Karpas-422 (cell line): ENCODE results near the gene SIM2. TPM values are rescaled to one million over a fixed set of nuclear protein-coding genes. Genes with fewer than 3 reads are reported as not detected.

Experiments used
- DNase-seq: peaks from one replicate; pipeline ENCODE4 v3.0.0-alpha.2; 2015
- H2AFZ ChIP-seq: fragments of 200-600 bp; sonication (generic); 2 replicates; pipeline ENCODE4 v1.6.1; 2014; ENCODE audit warnings: antibody characterized with exemption, low read length, mixed read lengths
- H3K27ac ChIP-seq: fragments of 200-600 bp; sonication (generic); 2 replicates; pipeline ENCODE4 v1.5.1; 2014; ENCODE audit warnings: mild to moderate bottlenecking, low read length, moderate library complexity
- H3K27me3 ChIP-seq: fragments of 200-600 bp; sonication (generic); 2 replicates; pipeline ENCODE4 v1.6.1; 2014; ENCODE audit warnings: low read length, mixed read lengths
- H3K36me3 ChIP-seq: fragments of 200-600 bp; sonication (generic); 2 replicates; pipeline ENCODE4 v1.6.1; 2014; ENCODE audit warnings: low read length, mixed read lengths; ENCODE audit not compliant: insufficient read depth
- H3K4me1 ChIP-seq: fragments of 200-600 bp; sonication (generic); 2 replicates; pipeline ENCODE4 v1.6.1; 2014; ENCODE audit warnings: mild to moderate bottlenecking, low read length, mixed read lengths
- H3K4me2 ChIP-seq: fragments of 200-600 bp; sonication (generic); 2 replicates; pipeline ENCODE4 v1.6.1; 2014; ENCODE audit warnings: low read length, low read depth, mild to moderate bottlenecking; ENCODE audit not compliant: poor library complexity, severe bottlenecking
- H3K4me3 ChIP-seq: fragments of 200-600 bp; sonication (generic); 2 replicates; pipeline ENCODE4 v1.5.1; 2014; ENCODE audit warnings: mild to moderate bottlenecking, antibody characterized with exemption, low read length, mixed read lengths
- H3K79me2 ChIP-seq: fragments of 200-600 bp; sonication (generic); 2 replicates; pipeline ENCODE4 v1.6.1; 2014; ENCODE audit warnings: mild to moderate bottlenecking, low read length, mixed read lengths
- H3K9ac ChIP-seq: fragments of 200-600 bp; sonication (generic); 2 replicates; pipeline ENCODE4 v1.6.0; 2014; ENCODE audit warnings: low read length
- H3K9me2 ChIP-seq: fragments of 200-600 bp; sonication (generic), shearing (Covaris generic); replicated peaks from 2 replicates; pipeline ENCODE4 v1.6.0; 2014; ENCODE audit warnings: mild to moderate bottlenecking, low read length, moderate library complexity; ENCODE audit not compliant: insufficient read depth
- H3K9me3 ChIP-seq: fragments of 300-700, 200-600 bp; sonication (generic); 2 replicates; pipeline ENCODE4 v1.6.1; 2014; ENCODE audit warnings: low read length, mixed read lengths
- H4K20me1 ChIP-seq: fragments of 200-600 bp; sonication (generic); 2 replicates; pipeline ENCODE4 v1.6.1; 2014; ENCODE audit warnings: mild to moderate bottlenecking, antibody characterized with exemption, low read length, low read depth; ENCODE audit not compliant: insufficient read depth
- total RNA-seq: library from RNA; depleted of rRNA; stranded (reverse); fragments of >200 nt; shearing (Covaris generic); gene quantifications from 2 replicates; pipeline ENCODE4 v1.2.3, GENCODE V29; 2014; ENCODE audit warnings: low replicate concordance

Gene SIM2
- total RNA-seq, 1 experiment from 2014 or later: not detected

DNA sequence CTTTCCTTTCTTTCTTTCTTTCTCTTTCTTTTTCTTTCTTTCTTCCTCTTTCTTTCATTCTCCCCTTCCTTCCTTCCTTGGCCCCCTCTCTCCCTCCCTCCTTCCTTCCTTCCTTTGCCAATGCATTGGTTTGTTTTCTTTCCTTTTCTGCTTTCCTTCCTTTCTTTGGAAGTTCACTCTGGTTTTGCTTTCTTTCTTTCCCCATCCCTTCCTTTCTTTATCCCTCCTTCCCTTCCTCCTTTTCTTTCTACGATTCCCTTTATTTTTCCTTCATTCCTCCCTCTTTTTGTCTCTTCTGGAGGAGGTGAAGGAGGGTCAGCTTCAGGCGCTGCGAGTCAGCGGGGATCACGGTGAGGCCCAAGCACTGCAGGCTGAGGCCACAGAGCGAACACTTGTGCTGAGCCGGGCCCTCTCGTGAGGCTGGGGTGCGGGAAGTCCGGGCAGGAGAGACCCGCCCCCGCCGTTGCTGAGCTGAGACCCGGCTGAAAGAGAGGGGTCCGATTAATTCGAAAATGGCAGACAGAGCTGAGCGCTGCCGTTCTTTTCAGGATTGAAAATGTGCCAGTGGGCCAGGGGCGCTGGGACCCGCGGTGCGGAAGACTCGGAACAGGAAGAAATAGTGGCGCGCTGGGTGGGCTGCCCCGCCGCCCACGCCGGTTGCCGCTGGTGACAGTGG is 1.5 kb downstream of the SIM2 start:
- DNase-seq: no peak
- no peaks in the 10 kb centered on the region for H3K27me3 ChIP-seq
- no peak overlapping the region for H3K9ac ChIP-seq
- no peaks in the 10 kb centered on the region for H4K20me1 ChIP-seq
- H3K4me2 ChIP-seq: no peak overlapping the region
- no peaks in the 10 kb centered on the region; the same call in 1 of the 2 replicates for H3K9me3 ChIP-seq
- H3K36me3 ChIP-seq: no peaks in the 10 kb centered on the region
- H2AFZ ChIP-seq: no peak overlapping the region
- H3K4me3 ChIP-seq: no peak overlapping the region
- no peaks in the 10 kb centered on the region for H3K79me2 ChIP-seq
- H3K27ac ChIP-seq: no peak overlapping the region
- H3K4me1 ChIP-seq: no peaks in the 10 kb centered on the region
- no peaks in the 10 kb centered on the region for H3K9me2 ChIP-seq

GRCh38 chr21:36700971-36701755 is 2.2 kb downstream of the SIM2 start:
- Histone ChIP-seq H3K9ac (no peak overlapping the region), H3K36me3 (no peaks in the 10 kb centered on the region), H2AFZ (no peak overlapping the region), H3K27ac (no peak overlapping the region), H3K27me3 (no peaks in the 10 kb centered on the region), H3K4me1 (no peaks in the 10 kb centered on the region), H3K9me2 (no peaks in the 10 kb centered on the region), H4K20me1 (no peaks in the 10 kb centered on the region), H3K4me3 (no peak overlapping the region), H3K79me2 (no peaks in the 10 kb centered on the region), H3K9me3 (no peaks in the 10 kb centered on the region; the same call in 1 of the 2 replicates), H3K4me2 (no peak overlapping the region)
- no peak for DNase-seq

DNA sequence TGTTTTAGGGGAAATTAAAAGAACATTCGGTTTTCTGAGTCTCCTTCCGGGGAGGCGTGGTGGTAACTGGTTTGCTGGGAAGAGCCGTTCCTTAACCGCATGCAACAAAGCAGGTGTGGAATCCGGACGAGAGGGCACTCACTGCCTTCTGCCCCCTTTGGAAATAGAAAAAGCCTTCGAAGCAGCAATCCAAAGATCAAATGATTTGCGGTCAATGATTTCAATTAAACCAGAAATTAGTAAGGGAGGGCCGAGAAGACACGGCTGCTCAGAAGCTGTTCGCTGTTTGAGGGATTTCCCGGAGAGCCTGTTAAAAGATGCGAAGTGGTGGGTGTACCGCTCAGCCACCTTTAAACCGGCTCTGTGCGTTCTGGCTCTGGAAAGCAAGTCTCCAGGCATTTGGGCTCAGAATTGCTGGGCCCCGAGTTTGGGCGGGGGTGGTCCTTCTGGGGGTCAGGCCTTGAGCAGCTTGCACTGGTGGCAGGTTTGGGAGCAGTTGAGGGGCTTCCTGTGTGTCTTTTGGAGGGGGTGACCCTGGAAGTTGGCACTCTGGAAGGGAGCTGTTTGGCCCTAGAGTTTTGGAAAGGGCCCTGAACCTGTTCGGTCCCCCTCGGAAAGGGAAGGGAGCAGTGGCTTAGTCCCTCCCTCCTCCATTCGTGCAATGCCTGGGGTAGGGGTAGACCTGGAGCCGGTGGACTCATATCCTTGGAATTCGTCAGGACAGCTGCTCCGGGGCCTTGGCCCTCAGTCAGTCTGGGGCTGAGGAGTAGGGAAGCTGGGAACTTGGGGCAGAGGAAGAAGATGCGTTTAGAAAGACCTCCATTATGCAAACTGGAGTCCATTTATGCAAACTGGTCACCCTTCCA is 3.1 kb downstream of the SIM2 start:
- H3K9ac ChIP-seq: no peak overlapping the region
- H3K79me2 ChIP-seq: no peaks in the 10 kb centered on the region
- no peaks in the 10 kb centered on the region for H4K20me1 ChIP-seq
- H3K27ac ChIP-seq: no peak overlapping the region
- H3K4me2 ChIP-seq: no peak overlapping the region
- no peaks in the 10 kb centered on the region for H3K4me1 ChIP-seq
- no peak for DNase-seq
- no peak overlapping the region for H2AFZ ChIP-seq
- no peak overlapping the region for H3K4me3 ChIP-seq
- H3K9me3 ChIP-seq: no peaks in the 10 kb centered on the region; the same call in 1 of the 2 replicates
- H3K36me3 ChIP-seq: no peaks in the 10 kb centered on the region
- no peaks in the 10 kb centered on the region for H3K9me2 ChIP-seq
- H3K27me3 ChIP-seq: no peaks in the 10 kb centered on the region

DNA sequence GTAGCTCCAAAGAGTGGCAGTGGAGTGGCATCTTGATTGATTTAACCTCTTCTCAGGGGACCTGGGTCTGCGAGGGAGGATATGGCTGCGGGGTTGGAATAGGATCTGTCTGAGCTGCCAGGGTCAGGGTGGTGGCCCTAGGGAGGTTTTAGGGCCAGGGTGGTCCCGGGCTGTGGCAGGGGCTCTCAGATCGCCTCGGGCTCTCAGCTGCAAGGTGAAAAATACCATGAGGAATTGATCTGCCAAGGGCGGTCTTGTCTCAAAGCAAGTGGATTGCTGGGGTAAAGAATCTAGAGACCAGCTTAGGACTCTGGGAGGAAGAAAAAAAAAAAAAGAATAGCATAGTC is 3.7 kb downstream of the SIM2 start:
- H3K36me3 ChIP-seq: no peaks in the 10 kb centered on the region
- H3K4me1 ChIP-seq: no peaks in the 10 kb centered on the region
- no peak overlapping the region for H3K9ac ChIP-seq
- H3K4me3 ChIP-seq: no peak overlapping the region
- no peaks in the 10 kb centered on the region for H3K9me2 ChIP-seq
- H3K27me3 ChIP-seq: no peaks in the 10 kb centered on the region
- H3K9me3 ChIP-seq: no peaks in the 10 kb centered on the region; the same call in 1 of the 2 replicates
- no peak overlapping the region for H3K4me2 ChIP-seq
- H2AFZ ChIP-seq: no peak overlapping the region
- H3K27ac ChIP-seq: no peak overlapping the region
- no peaks in the 10 kb centered on the region for H3K79me2 ChIP-seq
- H4K20me1 ChIP-seq: no peaks in the 10 kb centered on the region
- no peak for DNase-seq

GRCh38 chr21:36703123-36703522 is 4.2 kb downstream of the SIM2 start:
- Histone ChIP-seq H3K9ac (no peak overlapping the region), H3K79me2 (no peaks in the 10 kb centered on the region), H3K4me3 (no peak overlapping the region), H2AFZ (no peak overlapping the region), H3K27ac (no peak overlapping the region), H3K4me1 (no peaks in the 10 kb centered on the region), H3K4me2 (no peak overlapping the region), H3K27me3 (no peaks in the 10 kb centered on the region), H3K9me3 (no peaks in the 10 kb centered on the region; the same call in 1 of the 2 replicates), H3K36me3 (no peaks in the 10 kb centered on the region), H3K9me2 (no peaks in the 10 kb centered on the region), H4K20me1 (no peaks in the 10 kb centered on the region)
- no peak for DNase-seq

- Histone ChIP-seq H3K9me2 (no peaks in the 10 kb centered on the region), H3K79me2 (no peaks in the 10 kb centered on the region), H3K9ac (no peak overlapping the region)
These were observed 4.8 kb downstream of the SIM2 start for GRCh38 chr21:36703626-36704280.

GRCh38 chr21:36704281-36704957 is 5.5 kb downstream of the SIM2 start:
- H3K9me2 ChIP-seq: no peaks in the 10 kb centered on the region
- no peaks in the 10 kb centered on the region for H3K36me3 ChIP-seq
- H4K20me1 ChIP-seq: no peaks in the 10 kb centered on the region
- H3K4me3 ChIP-seq: no peak overlapping the region
- no peaks in the 10 kb centered on the region for H3K27me3 ChIP-seq
- no peak overlapping the region for H3K4me2 ChIP-seq
- H3K9me3 ChIP-seq: no peaks in the 10 kb centered on the region; the same call in 1 of the 2 replicates
- no peak overlapping the region for H3K9ac ChIP-seq
- no peak overlapping the region for H3K27ac ChIP-seq
- no peaks in the 10 kb centered on the region for H3K4me1 ChIP-seq
- H3K79me2 ChIP-seq: no peaks in the 10 kb centered on the region
- no peak for DNase-seq
- no peak overlapping the region for H2AFZ ChIP-seq

More at GRCh38 chr21:36703626-36704280, 4.8 kb downstream of the SIM2 start:
- H3K27ac ChIP-seq: no peak overlapping the region
- no peaks in the 10 kb centered on the region for H4K20me1 ChIP-seq
- DNase-seq: no peak
- no peak overlapping the region for H3K4me3 ChIP-seq
- H3K27me3 ChIP-seq: no peaks in the 10 kb centered on the region
- H3K4me2 ChIP-seq: no peak overlapping the region
- H3K4me1 ChIP-seq: no peaks in the 10 kb centered on the region
- H2AFZ ChIP-seq: no peak overlapping the region
- no peaks in the 10 kb centered on the region; the same call in 1 of the 2 replicates for H3K9me3 ChIP-seq
- H3K36me3 ChIP-seq: no peaks in the 10 kb centered on the region
